Common myeloid progenitor, CD34-positive (primary cell): ENCODE measurements around the gene SLCO3A1.

Source experiments
- CTCF ChIA-PET: fragments of 350-600 bp; sonication (Branson Sonifier 250); formaldehyde crosslinking; loops from one replicate; lab custom pipeline; 2021; ENCODE audit warnings: antibody characterized with exemption; lab: Charles Lee
- POLR2A ChIA-PET: fragments of 350-600 bp; sonication (Branson Sonifier 250); formaldehyde crosslinking; loops from one replicate; lab custom pipeline; 2021; ENCODE audit warnings: antibody characterized with exemption; lab: Charles Lee
- DNase-seq, 3 donors: peaks; one replicate each; pipeline versions ENCODE4 v3.0.0 to v3.0.0-alpha.2; 2013
- H3K27ac ChIP-seq, 2 experiments: 1 replicate in 1 of 2; 2 replicates in 1 of 2; pipeline ENCODE4 v1.7.0; 2013; ENCODE audit warnings: inconsistent platforms in 2 of 2, low read length in 2 of 2, mild to moderate bottlenecking in 2 of 2, low read depth in 1 of 2, moderate library complexity in 1 of 2; ENCODE audit not compliant: severe bottlenecking in 2 of 2, insufficient read depth in 1 of 2, poor library complexity in 1 of 2
- H3K27me3 ChIP-seq, 5 experiments: replicated peaks in 2 of 5; 1 replicate in 3 of 5; 2 replicates in 2 of 5; pipeline versions ENCODE4 v1.6.1 to v1.7.0; 2013; ENCODE audit warnings: low read length in 4 of 5, mild to moderate bottlenecking in 2 of 5, moderate library complexity in 2 of 5, inconsistent platforms in 1 of 5; ENCODE audit not compliant: insufficient read depth in 5 of 5, control insufficient read depth in 4 of 5
- H3K36me3 ChIP-seq, 4 experiments: 1 replicate in 2 of 4; 2 replicates in 2 of 4; pipeline versions ENCODE4 v1.6.1 to v1.7.0; 2013; ENCODE audit warnings: low read length in 3 of 4, control low read depth in 1 of 4, mild to moderate bottlenecking in 1 of 4; ENCODE audit not compliant: control insufficient read depth in 4 of 4, insufficient read depth in 4 of 4
- H3K4me1 ChIP-seq, 4 experiments: 1 replicate in 3 of 4; 2 replicates in 1 of 4; pipeline versions ENCODE4 v1.6.1 to v1.7.1; 2013; ENCODE audit warnings: low read length in 3 of 4, mild to moderate bottlenecking in 3 of 4, control low read depth in 1 of 4, inconsistent platforms in 1 of 4, moderate library complexity in 1 of 4; ENCODE audit not compliant: control insufficient read depth in 4 of 4, insufficient read depth in 4 of 4; ENCODE audit errors: control extremely low read depth in 1 of 4
- H3K4me3 ChIP-seq, 7 experiments: 1 replicate in 4 of 7; 2 replicates in 3 of 7; pipeline versions ENCODE4 v1.5.1 to v1.7.0; 2013; ENCODE audit warnings: mild to moderate bottlenecking in 7 of 7, low read length in 6 of 7, moderate library complexity in 6 of 7, inconsistent platforms in 2 of 7, low read depth in 2 of 7, control low read depth in 1 of 7; ENCODE audit not compliant: insufficient read depth in 4 of 7, control insufficient read depth in 1 of 7; ENCODE audit errors: extremely low read depth in 1 of 7
- H3K9me3 ChIP-seq, 5 experiments: 1 replicate in 4 of 5; 2 replicates in 1 of 5; pipeline versions ENCODE4 v1.6.1 to v1.7.1; 2013; ENCODE audit warnings: low read length in 4 of 5, mild to moderate bottlenecking in 2 of 5, inconsistent platforms in 1 of 5, low read depth in 1 of 5, moderate library complexity in 1 of 5; ENCODE audit not compliant: control insufficient read depth in 4 of 5, insufficient read depth in 2 of 5; ENCODE audit errors: control extremely low read depth in 1 of 5
- WGBS: methylation state at CpG from one replicate; pipeline ENCODE4 v1.1.5; 2013; ENCODE audit not compliant: insufficient coverage; 5-methylcytosine and 5-hydroxymethylcytosine counted together

Gene SLCO3A1

DNA sequence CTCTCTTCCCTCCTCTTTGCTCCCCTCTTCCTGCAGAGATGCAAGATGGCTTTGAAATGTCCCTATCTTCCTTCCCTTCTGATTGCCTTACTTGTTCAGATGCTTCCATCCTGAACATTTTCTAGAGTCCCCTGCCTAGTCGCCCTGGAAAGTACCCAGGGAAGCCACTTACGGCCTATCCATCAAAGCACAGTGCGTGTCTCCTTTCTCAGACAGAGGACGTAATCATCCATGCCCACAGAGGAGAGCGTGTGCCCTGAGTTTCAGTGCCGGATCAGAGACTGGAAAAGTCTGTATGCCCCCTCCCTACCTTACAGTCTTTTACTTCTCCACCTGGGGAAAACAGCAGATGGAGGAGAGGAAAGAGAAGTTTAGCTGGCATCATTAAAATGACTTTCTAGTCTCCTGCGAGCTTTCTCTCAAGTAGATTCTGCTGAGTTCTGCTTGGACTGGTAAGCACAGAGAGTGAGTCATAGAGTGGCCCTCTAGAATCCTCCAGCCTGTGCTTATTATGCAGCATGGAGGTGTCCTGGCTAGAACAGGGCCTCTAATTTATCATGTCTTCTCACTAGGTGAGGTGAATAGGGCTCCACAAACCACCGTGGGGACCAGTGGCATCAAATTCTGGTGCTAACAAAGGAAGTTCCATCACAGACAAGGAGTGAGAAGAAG lies 114.6 kb downstream of the SLCO3A1 start:
- H3K27ac ChIP-seq: no peak overlapping the region
- no peak for DNase-seq
- H3K9me3 ChIP-seq: peaks cover 0 to 2% (median 0%) of the 10 kb centered on the region in 5 experiments
- no peak overlapping the region for H3K4me3 ChIP-seq
- POLR2A ChIA-PET: no interaction called here
- no peaks in the 10 kb centered on the region for H3K36me3 ChIP-seq
- CTCF ChIA-PET: interaction anchor here (0.9 kb wide), 1 partner anchor 12 kb away, joined by 3 read pairs; no protein-coding TSS in a partner anchor
- no peaks in the 10 kb centered on the region for H3K27me3 ChIP-seq
- 89% methylated on average over 5 of the region's 8 CpGs for WGBS
- peaks cover 0 to 8% (median 0%) of the 10 kb centered on the region in 4 experiments for H3K4me1 ChIP-seq

- ChIA-PET POLR2A (no interaction called here), CTCF (interaction anchor here (0.9 kb wide), 1 partner anchor 11 kb away, joined by 3 read pairs; no protein-coding TSS in a partner anchor)
- Histone ChIP-seq H3K36me3 (no peaks in the 10 kb centered on the region), H3K9me3 (peaks cover 0 to 2% (median 0%) of the 10 kb centered on the region in 5 experiments), H3K4me1 (peaks cover 0 to 8% (median 0%) of the 10 kb centered on the region in 4 experiments), H3K27me3 (no peaks in the 10 kb centered on the region), H3K4me3 (no peak overlapping the region), H3K27ac (no peak overlapping the region)
- peak in 1 of 3 donors; percentile 22 for DNase-seq
- 98% methylated on average over 14 of the region's 14 CpGs for WGBS
Observed at GRCh38 chr15:91968610-91969009, 115.1 kb downstream of the SLCO3A1 start.

DNA sequence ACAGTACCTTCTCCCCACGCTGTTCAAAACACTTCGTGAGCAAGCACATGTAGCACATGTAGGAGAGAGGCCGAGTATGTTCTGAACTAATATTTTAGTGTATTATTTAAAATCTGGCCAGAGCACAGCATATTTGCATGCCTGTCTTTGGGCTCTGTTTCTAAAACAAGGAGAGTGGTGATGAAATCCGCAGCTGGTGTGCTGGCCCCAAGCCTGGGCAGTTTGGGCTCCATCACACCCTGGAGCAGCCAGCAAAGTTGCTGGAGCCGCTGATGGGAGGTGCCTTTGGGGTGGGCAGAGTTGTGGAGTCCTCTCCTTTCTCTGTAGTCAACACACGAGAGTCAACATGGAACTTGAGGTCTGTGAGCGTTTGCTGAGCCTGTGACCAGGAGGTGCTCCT lies 116.6 kb downstream of the SLCO3A1 start:
- Histone ChIP-seq H3K4me3 (no peak overlapping the region), H3K36me3 (no peaks in the 10 kb centered on the region), H3K4me1 (peaks cover 0 to 5% (median 0%) of the 10 kb centered on the region in 4 experiments), H3K27me3 (no peaks in the 10 kb centered on the region), H3K27ac (no peak overlapping the region), H3K9me3 (no peaks in the 10 kb centered on the region)
- 100% methylated on average over 3 of the region's 7 CpGs for WGBS
- DNase-seq: no peak
- ChIA-PET POLR2A (no interaction called here), CTCF (no interaction called here)

DNA sequence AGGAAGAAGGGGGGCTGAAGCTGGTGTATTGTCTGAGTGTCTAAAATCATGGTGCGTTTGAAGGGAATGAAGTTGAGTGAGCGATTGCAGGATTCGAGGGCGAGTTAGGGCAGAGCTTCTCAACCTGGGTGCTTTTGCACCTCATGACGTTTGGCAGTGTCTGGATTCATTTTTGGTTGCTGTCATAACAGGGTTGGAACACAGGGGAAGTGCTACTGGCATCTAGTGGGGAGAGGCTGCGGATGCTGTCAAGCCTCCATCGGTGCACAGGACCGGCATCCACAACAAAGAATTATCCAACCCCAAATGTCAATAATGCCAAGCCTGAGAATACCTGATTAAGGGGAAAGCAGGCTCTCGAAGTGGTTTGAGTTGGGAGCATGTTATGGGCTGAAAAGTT lies 120.0 kb downstream of the SLCO3A1 start:
- 97% methylated on average over 6 of the region's 9 CpGs for WGBS
- H3K9me3 ChIP-seq: no peaks in the 10 kb centered on the region
- POLR2A ChIA-PET: no interaction called here
- H3K36me3 ChIP-seq: no peaks in the 10 kb centered on the region
- CTCF ChIA-PET: interaction anchor here (0.6 to 2.7 kb wide), 2 partner anchors 23 to 104 kb away, joined by 5 to 8 read pairs; no protein-coding TSS in a partner anchor
- DNase-seq: peak in 2 of 3 donors; percentile 21 to 23
- no peaks in the 10 kb centered on the region for H3K27me3 ChIP-seq
- H3K4me1 ChIP-seq: peaks cover 0 to 6% (median 0%) of the 10 kb centered on the region in 4 experiments
- no peak overlapping the region for H3K4me3 ChIP-seq
- no peak overlapping the region for H3K27ac ChIP-seq

DNA sequence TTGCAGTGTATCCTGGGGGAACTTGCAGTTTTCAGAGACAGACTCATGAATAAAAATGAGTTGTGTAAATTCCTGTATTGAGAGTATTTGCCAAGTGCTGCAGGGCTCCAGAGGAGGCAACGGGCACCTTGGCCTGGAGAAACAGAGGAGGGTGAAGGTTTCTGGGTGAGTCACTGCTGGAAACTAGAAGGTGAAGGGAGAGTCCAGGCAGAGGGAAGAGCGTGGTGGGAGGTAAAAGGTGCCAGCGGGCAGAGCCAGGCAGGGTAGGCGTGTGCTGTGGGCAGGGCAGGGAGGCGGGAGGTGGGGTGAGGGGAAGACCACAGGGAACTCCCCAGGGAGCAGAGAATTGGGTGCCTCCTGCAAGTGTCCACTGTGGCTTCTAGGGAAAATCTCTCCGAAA lies 120.8 kb downstream of the SLCO3A1 start:
- no peaks in the 10 kb centered on the region for H3K36me3 ChIP-seq
- 98% methylated on average over 5 of the region's 6 CpGs for WGBS
- DNase-seq: no peak
- CTCF ChIA-PET: no interaction called here
- no peak overlapping the region for H3K4me3 ChIP-seq
- H3K4me1 ChIP-seq: peaks cover 0 to 6% (median 0%) of the 10 kb centered on the region in 4 experiments
- H3K9me3 ChIP-seq: no peaks in the 10 kb centered on the region
- no peak overlapping the region for H3K27ac ChIP-seq
- H3K27me3 ChIP-seq: no peaks in the 10 kb centered on the region
- POLR2A ChIA-PET: no interaction called here

DNA sequence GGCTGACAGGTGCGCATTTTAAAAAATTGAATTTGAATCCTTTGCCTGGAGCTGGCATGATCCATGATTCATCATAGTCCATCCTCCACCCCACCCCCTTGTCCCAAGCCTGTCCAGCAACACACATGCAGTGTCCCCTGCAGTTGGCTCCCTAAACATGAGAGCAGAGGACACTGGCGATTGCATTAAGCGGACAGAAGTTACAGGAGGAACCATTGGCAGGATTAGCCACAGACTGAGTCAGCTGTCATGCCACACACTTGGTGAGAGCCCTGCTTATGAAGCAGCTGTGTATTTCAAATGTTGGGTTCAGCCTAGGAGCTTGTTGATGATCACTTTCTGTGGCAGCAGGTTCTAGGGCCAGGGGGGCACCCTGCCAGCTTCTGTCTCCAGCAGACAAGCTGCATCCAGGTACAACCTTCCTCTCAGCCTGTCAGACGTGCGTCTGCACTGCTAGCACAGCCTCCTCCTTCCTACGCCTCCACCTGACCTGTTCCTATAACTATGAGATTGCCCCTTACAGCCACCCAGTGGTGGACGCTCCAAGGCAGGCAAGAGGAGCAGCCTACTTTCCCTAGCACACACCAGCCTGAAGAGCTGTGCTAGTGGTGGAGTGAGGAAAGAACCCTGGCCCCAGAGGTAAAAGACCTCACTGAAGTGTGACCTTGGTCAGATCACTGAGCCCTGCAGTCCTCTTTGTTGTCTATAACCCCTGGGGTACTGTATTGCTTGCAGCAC lies 121.9 kb downstream of the SLCO3A1 start:
- 83% methylated on average over 5 of the region's 7 CpGs for WGBS
- Histone ChIP-seq H3K27ac (no peak overlapping the region), H3K4me3 (no peak overlapping the region), H3K4me1 (peaks cover 0 to 6% (median 0%) of the 10 kb centered on the region in 4 experiments), H3K27me3 (no peaks in the 10 kb centered on the region), H3K9me3 (no peaks in the 10 kb centered on the region), H3K36me3 (no peaks in the 10 kb centered on the region)
- DNase-seq: no peak
- ChIA-PET POLR2A (no interaction called here), CTCF (interaction anchor here (1.4 to 1.5 kb wide), 2 partner anchors 9 to 269 kb away, joined by 3 to 6 read pairs; no protein-coding TSS in a partner anchor)

DNA sequence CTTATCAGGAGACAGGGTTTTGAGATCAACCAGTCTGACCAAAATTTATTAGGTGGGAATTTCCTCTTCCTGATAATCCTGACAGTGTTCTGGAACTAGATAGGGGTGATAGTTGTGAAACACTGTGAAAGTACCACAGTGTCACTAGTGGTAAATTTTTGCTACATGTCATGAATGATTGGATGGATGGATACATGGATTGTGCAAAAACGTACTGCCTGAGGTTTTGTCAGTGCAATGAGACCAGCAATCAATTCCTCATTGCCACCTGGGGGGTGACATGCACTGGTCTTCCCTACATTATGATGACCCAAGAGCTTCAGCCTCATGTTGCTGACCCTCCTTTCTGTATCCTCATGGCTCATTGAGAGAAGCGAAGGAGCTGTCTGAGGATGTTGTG lies 123.5 kb downstream of the SLCO3A1 start:
- no peak for DNase-seq
- Histone ChIP-seq H3K9me3 (no peaks in the 10 kb centered on the region), H3K27me3 (no peaks in the 10 kb centered on the region), H3K36me3 (no peaks in the 10 kb centered on the region), H3K4me1 (peaks cover 0 to 6% (median 0%) of the 10 kb centered on the region in 4 experiments), H3K27ac (no peak overlapping the region), H3K4me3 (no peak overlapping the region)
- CTCF ChIA-PET: no interaction called here
- 80% methylated on average over 2 of the region's 2 CpGs for WGBS
- POLR2A ChIA-PET: no interaction called here
